ENCODE measurements around the gene RFWD3. TPM values are rescaled to one million over a fixed set of nuclear protein-coding genes. Genes with fewer than 3 reads are reported as not detected.

Gene RFWD3
- total and polyA plus RNA-seq, 2 donors from 2014 or later = 5.8 to 26.0 TPM

GRCh38 chr16:74652249-74652648 is 14.4 kb downstream of the RFWD3 start:
- no peak for FAIRE-seq
- TF ChIP-seq, protein P1, sequence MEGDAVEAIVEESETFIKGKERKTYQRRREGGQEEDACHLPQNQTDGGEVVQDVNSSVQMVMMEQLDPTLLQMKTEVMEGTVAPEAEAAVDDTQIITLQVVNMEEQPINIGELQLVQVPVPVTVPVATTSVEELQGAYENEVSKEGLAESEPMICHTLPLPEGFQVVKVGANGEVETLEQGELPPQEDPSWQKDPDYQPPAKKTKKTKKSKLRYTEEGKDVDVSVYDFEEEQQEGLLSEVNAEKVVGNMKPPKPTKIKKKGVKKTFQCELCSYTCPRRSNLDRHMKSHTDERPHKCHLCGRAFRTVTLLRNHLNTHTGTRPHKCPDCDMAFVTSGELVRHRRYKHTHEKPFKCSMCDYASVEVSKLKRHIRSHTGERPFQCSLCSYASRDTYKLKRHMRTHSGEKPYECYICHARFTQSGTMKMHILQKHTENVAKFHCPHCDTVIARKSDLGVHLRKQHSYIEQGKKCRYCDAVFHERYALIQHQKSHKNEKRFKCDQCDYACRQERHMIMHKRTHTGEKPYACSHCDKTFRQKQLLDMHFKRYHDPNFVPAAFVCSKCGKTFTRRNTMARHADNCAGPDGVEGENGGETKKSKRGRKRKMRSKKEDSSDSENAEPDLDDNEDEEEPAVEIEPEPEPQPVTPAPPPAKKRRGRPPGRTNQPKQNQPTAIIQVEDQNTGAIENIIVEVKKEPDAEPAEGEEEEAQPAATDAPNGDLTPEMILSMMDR (IDR thresholded peaks at IDR 0.05; ENCODE audit: borderline replicate concordance, extremely low read depth, insufficient read depth) = no peak
- Histone ChIP-seq H3K27ac (ENCODE audit: low read depth in 2 of 2, low read length in 2 of 2) (no peak overlapping the region), H3K9me3 (ENCODE audit: control insufficient read depth in 2 of 3, insufficient read depth in 1 of 3, low read length in 3 of 3) (no peaks in the 10 kb centered on the region), H3K9ac (ENCODE audit: low read length in 3 of 3) (no peak overlapping the region), H3K4me3 (ENCODE audit: low read length in 3 of 3) (no peak overlapping the region), H3K4me1 (ENCODE audit: control insufficient read depth in 2 of 3, insufficient read depth in 2 of 3, low read depth in 1 of 3, low read length in 3 of 3) (no peaks in the 10 kb centered on the region), H3K27me3 (ENCODE audit: control insufficient read depth, insufficient read depth, low read length) (no peaks in the 10 kb centered on the region), H3K36me3 (ENCODE audit: control insufficient read depth in 2 of 3, insufficient read depth in 3 of 3, low read length in 3 of 3) (peaks cover 2 to 22% (median 4%) of the 10 kb centered on the region in 3 donors)
- intact Hi-C loops (cut with DNase I) = no loop called here
- DNase-seq = no peak

GRCh38 chr16:74651841-74652240 is 14.8 kb downstream of the RFWD3 start:
- TF ChIP-seq, protein P1 (IDR thresholded peaks at IDR 0.05; ENCODE audit: borderline replicate concordance, extremely low read depth, insufficient read depth) = no peak
- Histone ChIP-seq H3K4me1 (ENCODE audit: control insufficient read depth in 2 of 3, insufficient read depth in 2 of 3, low read depth in 1 of 3, low read length in 3 of 3) (no peaks in the 10 kb centered on the region), H3K36me3 (ENCODE audit: control insufficient read depth in 2 of 3, insufficient read depth in 3 of 3, low read length in 3 of 3) (peaks cover 2 to 26% (median 4%) of the 10 kb centered on the region in 3 donors), H3K27me3 (ENCODE audit: control insufficient read depth, insufficient read depth, low read length) (no peaks in the 10 kb centered on the region), H3K27ac (ENCODE audit: low read depth in 2 of 2, low read length in 2 of 2) (no peak overlapping the region), H3K9me3 (ENCODE audit: control insufficient read depth in 2 of 3, insufficient read depth in 1 of 3, low read length in 3 of 3) (no peaks in the 10 kb centered on the region), H3K9ac (ENCODE audit: low read length in 3 of 3) (no peak overlapping the region), H3K4me3 (ENCODE audit: low read length in 3 of 3) (no peak overlapping the region)
- FAIRE-seq (no peak), DNase-seq (no peak)
- intact Hi-C loops (cut with DNase I) = no loop called here

DNA sequence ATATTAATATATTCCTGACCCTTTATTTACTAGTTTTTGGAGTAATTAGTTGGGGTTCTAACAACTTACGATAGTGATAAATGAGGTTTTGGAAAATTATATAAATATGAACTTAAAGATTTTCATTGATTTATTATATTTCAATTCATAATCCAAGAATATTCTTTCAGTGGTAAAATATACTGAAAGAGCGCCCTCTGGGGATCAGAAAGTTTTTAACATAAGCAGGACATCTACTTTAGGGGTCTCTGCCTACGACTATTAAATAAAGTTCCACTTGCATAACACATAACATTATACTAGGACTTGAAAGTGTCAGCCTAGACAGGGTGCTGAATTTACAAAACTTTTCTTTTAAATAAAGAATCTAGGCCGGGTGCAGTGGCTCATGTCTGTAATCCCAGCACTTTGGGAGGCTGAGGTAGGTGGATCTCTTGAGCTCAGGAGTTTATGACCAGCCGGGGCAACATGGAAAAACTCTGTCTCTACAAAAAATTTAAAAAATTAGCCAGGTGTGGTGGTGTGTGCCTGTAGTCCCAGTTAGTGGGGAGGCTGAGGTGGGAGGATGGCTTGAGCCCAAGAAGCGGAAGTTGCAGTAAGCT is 15.6 kb downstream of the RFWD3 start:
- TF ChIP-seq, protein P1 (IDR thresholded peaks at IDR 0.05; ENCODE audit: borderline replicate concordance, extremely low read depth, insufficient read depth) = peak; percentile 24
- DNase-seq (peak in 1 of 5 donors; percentile 2), FAIRE-seq (no peak)
- Histone ChIP-seq H3K9me3 (ENCODE audit: control insufficient read depth in 2 of 3, insufficient read depth in 1 of 3, low read length in 3 of 3) (no peaks in the 10 kb centered on the region), H3K27ac (ENCODE audit: low read depth in 2 of 2, low read length in 2 of 2) (no peak overlapping the region), H3K4me1 (ENCODE audit: control insufficient read depth in 2 of 3, insufficient read depth in 2 of 3, low read depth in 1 of 3, low read length in 3 of 3) (no peaks in the 10 kb centered on the region), H3K27me3 (ENCODE audit: control insufficient read depth, insufficient read depth, low read length) (no peaks in the 10 kb centered on the region), H3K4me3 (ENCODE audit: low read length in 3 of 3) (no peak overlapping the region), H3K36me3 (ENCODE audit: control insufficient read depth in 2 of 3, insufficient read depth in 3 of 3, low read length in 3 of 3) (peaks cover 2 to 26% (median 4%) of the 10 kb centered on the region in 3 donors), H3K9ac (ENCODE audit: low read length in 3 of 3) (no peak overlapping the region)
- intact Hi-C loops (cut with DNase I) = no loop called here
